Skeletal muscle satellite cell (primary cell): ENCODE results near the gene CLEC16A.

Source experiments
- H3K27me3 ChIP-seq: 2 replicates; pipeline ENCODE4 v1.7.0; 2013; ENCODE audit warnings: low read length; ENCODE audit not compliant: control insufficient read depth, insufficient read depth
- H3K36me3 ChIP-seq: 2 replicates; pipeline ENCODE4 v1.7.0; 2013; ENCODE audit warnings: mild to moderate bottlenecking, control low read depth, low read length; ENCODE audit not compliant: insufficient read depth
- H3K4me1 ChIP-seq: 2 replicates; pipeline ENCODE4 v1.7.0; 2013; ENCODE audit warnings: low read length; ENCODE audit not compliant: control insufficient read depth, insufficient read depth
- H3K4me2 ChIP-seq: 2 replicates; pipeline ENCODE4 v1.7.0; 2013; ENCODE audit warnings: mild to moderate bottlenecking, low read length
- H3K4me3 ChIP-seq: 2 replicates; pipeline ENCODE4 v1.7.0; 2013; ENCODE audit warnings: low read length
- H3K9ac ChIP-seq: 2 replicates; pipeline ENCODE4 v1.7.0; 2013; ENCODE audit warnings: mild to moderate bottlenecking, low read depth, low read length, moderate library complexity
- H3K9me3 ChIP-seq: replicated peaks from 2 replicates; pipeline ENCODE4 v1.7.0; 2013; ENCODE audit warnings: mild to moderate bottlenecking, control low read depth, low read length

The CLEC16A gene

DNA sequence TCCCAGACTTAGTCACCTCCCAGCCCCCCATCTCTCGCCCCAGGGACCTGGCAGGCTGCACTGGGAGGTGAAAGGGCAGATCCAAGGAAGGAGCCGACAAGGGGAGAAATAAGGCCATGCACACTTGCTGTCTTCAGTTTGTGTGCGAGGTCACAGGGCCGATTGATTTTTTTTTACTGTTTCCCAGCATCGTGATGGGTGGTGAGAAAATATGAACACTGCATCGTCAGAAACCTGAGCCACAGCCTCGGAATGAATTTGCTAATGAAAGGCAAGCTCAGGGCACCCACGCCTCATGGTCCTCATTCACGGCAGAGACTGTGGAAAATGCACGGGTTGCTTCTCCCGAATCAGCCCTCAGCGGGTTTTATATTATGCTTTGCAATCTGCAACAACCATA, 213.7 kb downstream of the CLEC16A start:
- H3K4me3 ChIP-seq, result no peak overlapping the region
- H3K4me1 ChIP-seq, result no peaks in the 10 kb centered on the region
- H3K9ac ChIP-seq, result no peak overlapping the region
- H3K4me2 ChIP-seq, result no peak overlapping the region
- no peaks in the 10 kb centered on the region for H3K36me3 ChIP-seq
- no peaks in the 10 kb centered on the region for H3K9me3 ChIP-seq
- no peaks in the 10 kb centered on the region for H3K27me3 ChIP-seq

DNA sequence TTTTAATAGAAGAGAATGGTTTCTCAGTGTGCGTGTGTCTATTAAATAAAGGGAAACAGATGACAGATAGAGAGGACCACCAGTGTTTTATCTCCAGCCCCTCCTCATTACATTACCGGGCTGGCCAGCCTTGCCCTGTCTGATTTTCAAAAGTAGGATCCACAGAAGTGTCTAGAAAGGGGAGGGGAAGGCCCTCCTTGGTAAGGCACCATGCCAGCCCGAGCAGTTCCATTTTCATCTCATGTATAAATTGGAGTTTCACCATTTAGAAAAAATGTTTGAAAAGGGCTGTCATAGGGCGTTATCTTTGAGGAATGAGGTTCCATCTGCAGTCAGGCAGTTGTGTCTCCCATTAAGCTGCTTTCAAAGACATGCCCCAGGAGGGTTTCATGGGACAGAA, 214.9 kb downstream of the CLEC16A start:
- Histone ChIP-seq H3K4me1 (no peaks in the 10 kb centered on the region), H3K9ac (no peak overlapping the region), H3K4me2 (no peak overlapping the region), H3K9me3 (no peaks in the 10 kb centered on the region), H3K4me3 (no peak overlapping the region), H3K27me3 (no peaks in the 10 kb centered on the region), H3K36me3 (no peaks in the 10 kb centered on the region)

DNA sequence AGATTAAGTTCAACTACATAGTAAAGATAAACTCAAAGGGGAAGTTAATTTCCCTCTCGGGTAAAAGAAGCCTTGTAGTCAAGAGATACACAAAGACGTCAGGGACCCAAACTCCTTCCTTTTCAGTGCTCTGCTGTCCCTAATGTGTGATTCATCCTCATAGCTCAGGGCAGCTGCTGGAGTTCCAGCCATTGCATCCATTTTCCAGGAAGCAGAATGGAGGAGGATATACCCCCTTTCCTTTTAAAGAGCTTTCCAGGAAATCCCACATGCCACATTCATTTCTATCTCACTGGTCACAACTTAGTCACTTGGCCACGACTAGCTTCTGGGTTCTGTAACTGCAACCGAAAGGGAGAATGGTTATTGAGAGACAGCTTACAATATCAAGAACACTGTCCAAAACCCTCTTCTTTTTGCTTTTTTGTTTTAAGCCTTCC, 216.3 kb downstream of the CLEC16A start:
- no peak overlapping the region for H3K4me2 ChIP-seq
- H3K36me3 ChIP-seq, result no peaks in the 10 kb centered on the region
- H3K9me3 ChIP-seq, result no peaks in the 10 kb centered on the region
- no peaks in the 10 kb centered on the region for H3K4me1 ChIP-seq
- no peak overlapping the region for H3K4me3 ChIP-seq
- H3K9ac ChIP-seq, result no peak overlapping the region
- H3K27me3 ChIP-seq, result no peaks in the 10 kb centered on the region

DNA sequence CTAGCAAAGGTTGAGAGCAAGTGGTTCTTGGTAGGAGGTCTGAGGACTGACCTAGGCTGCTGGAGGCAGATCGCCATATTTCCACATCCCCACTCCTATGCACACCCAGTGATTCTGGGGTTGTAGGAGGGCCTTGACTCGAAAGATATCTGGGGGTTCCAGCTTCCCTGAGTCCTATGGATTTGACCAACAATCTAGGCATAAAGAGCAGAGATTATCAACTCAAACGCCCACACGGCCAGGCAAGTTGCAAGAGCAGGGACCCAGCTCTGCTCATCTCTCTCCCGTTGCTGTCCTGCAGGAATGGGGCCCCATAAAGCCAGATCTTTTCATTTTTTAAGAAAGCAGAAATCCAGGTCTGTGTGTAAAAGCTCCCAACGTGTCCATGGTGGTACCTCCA, 217.1 kb downstream of the CLEC16A start:
- H3K4me2 ChIP-seq, result no peak overlapping the region
- peaks cover under 1% of the 10 kb centered on the region for H3K36me3 ChIP-seq
- H3K27me3 ChIP-seq, result no peaks in the 10 kb centered on the region
- H3K9ac ChIP-seq, result no peak overlapping the region
- no peaks in the 10 kb centered on the region for H3K9me3 ChIP-seq
- no peak overlapping the region for H3K4me3 ChIP-seq
- no peaks in the 10 kb centered on the region for H3K4me1 ChIP-seq

DNA sequence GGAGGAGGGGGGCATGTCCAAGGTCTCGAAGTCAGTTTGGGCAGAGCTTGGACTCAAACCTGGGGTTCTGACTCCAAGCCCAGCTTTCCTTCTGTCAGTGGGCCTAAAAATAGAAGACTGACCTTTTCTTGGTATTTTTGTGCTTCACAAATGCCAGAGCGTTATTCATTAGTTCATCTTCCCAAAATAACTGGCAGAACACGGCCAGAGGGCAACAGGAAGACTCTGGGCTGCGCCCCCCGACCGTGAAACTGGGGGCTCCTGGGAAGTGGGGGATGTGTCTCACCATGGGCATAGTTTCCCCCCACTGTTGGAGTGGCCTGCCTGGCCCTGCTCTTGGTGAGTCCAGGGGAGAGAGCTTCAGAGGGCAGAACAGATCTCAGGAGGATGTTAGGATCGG, 217.6 kb downstream of the CLEC16A start:
- H3K4me3 ChIP-seq, result no peak overlapping the region

DNA sequence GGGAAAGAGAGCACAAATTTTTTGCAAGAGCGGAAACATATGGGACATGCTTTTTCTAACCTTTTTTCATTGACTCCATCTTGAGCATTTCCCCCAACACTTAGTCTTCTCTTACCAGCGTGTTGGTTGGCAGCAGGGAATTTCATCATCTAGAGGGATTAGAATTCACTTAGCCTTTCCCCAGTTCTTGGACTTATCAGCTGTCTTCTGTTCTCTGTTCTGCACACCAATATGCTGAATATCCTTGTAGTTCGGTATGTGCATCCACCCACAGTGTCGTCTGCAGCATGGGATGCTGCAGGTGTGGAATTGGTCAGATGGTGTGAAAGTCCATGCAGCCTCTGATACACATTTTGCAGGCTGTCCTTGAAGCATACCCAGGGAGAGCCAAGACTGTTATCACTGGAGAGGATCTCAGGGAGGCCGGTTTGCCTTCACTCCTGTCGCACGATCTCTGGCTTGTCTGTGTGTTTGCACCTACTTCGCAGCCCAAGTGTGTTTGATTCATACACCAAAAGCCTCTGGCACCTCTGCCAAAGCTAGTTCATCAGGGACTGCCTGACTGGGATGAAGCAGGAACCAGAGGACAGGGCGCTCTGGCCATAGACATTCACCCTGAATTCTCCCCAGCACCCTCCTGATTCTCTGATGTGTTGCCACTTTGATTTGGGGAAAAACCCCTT, 218.4 kb downstream of the CLEC16A start:
- no peaks in the 10 kb centered on the region for H3K4me1 ChIP-seq
- H3K9ac ChIP-seq, result no peak overlapping the region
- no peak overlapping the region for H3K4me2 ChIP-seq
- peaks cover 8% of the 10 kb centered on the region for H3K36me3 ChIP-seq
- H3K9me3 ChIP-seq, result no peaks in the 10 kb centered on the region
- no peaks in the 10 kb centered on the region for H3K27me3 ChIP-seq
- H3K4me3 ChIP-seq, result no peak overlapping the region

More for the DNA sequence above, 217.6 kb downstream of the CLEC16A start:
- no peak overlapping the region for H3K9ac ChIP-seq
- no peaks in the 10 kb centered on the region for H3K9me3 ChIP-seq
- H3K4me1 ChIP-seq, result no peaks in the 10 kb centered on the region
- no peak overlapping the region for H3K4me2 ChIP-seq
- H3K36me3 ChIP-seq, result peaks cover 5% of the 10 kb centered on the region
- H3K27me3 ChIP-seq, result no peaks in the 10 kb centered on the region

DNA sequence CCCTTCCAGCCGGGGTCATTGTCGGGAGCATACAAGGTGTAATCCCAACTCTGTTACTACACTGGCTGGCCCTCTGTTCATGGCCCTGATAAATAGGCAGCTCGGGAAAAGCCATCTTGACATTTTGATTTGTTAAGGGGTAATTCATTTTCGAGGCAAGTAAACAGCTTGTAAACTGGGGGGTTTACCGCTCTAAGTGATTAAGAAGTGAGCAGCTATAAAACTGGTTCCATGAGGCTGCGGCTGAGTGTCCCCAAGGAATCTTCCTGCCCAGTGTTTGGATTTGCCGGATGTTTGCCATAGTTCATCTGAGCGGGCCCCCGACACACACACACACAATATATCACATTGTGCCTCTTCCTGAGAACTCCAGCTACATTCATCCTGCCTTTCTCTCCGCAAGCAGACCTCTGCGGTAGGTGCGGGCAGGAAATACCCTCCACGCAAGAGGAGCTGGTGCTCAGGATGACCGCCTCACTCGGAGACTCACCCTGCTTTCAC, 219.4 kb downstream of the CLEC16A start:
- H3K9me3 ChIP-seq, result no peaks in the 10 kb centered on the region
- H3K36me3 ChIP-seq, result peaks cover 14% of the 10 kb centered on the region
- no peaks in the 10 kb centered on the region for H3K4me1 ChIP-seq
- H3K4me3 ChIP-seq, result no peak overlapping the region
- H3K27me3 ChIP-seq, result no peaks in the 10 kb centered on the region
- no peak overlapping the region for H3K4me2 ChIP-seq
- no peak overlapping the region for H3K9ac ChIP-seq

DNA sequence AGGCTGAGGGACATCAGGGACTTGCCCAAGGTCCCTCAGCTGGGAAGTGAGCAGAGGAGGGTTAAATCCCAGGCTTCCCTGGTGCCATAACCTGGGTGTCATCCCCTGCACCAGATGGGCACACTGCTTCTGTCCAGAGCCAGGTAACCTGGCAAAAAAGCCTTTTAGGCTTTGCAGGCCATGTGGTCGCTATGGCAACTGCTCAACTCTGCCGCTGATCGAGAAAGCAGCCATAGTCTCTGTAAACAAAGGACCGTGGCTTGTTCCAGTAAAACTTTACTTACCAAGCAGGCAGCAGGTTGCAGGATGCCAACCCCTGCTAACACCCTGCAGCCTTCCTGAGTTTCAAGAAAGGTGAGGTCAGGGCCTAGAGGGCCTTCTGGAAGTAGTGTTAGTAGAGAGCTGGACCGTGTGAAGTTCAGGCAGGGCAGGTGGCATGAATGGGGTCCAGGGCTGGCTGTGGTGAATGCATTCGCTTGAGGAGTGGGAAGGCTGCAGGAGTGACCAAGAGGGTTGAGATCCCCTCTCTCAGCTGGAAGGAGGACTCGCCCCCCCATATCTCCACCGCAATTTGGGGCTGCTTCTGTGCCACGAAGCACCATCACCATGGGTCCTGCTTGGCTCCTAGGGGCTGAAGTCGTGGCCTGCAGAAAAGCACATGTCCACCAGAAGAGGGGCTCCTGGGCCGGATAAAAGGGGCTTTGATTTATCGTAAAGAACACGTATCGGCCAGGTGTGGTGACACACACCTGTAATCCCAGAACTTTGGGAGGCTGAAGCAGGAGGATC, 220.3 kb downstream of the CLEC16A start:
- H3K4me3 ChIP-seq, result no peak overlapping the region
- no peaks in the 10 kb centered on the region for H3K27me3 ChIP-seq
- no peaks in the 10 kb centered on the region for H3K4me1 ChIP-seq
- no peak overlapping the region for H3K4me2 ChIP-seq
- peaks cover 14% of the 10 kb centered on the region for H3K36me3 ChIP-seq
- H3K9me3 ChIP-seq, result no peaks in the 10 kb centered on the region
- H3K9ac ChIP-seq, result no peak overlapping the region

DNA sequence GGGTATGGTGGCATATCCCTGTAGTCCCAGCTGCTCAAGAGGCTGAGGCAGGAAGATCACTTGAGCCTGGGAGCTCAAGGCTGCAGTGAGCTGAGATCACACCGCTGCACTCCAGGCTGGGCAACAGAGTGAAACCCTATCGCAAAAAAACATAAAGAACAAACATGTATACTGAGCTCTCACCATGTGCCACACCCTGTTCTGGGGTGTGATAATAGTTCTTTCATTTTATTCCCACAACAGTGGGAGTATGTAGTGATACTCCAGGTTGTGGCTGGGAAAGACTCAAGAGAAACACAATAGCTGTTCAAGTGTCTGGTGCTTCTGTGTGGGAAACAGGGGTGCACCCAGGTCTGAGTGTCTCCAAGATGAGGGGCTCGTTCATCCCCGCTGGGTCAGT, 221.0 kb downstream of the CLEC16A start:
- Histone ChIP-seq H3K4me3 (no peak overlapping the region), H3K4me1 (no peaks in the 10 kb centered on the region), H3K4me2 (no peak overlapping the region), H3K9ac (no peak overlapping the region), H3K27me3 (no peaks in the 10 kb centered on the region), H3K9me3 (no peaks in the 10 kb centered on the region), H3K36me3 (peaks cover 14% of the 10 kb centered on the region)

DNA sequence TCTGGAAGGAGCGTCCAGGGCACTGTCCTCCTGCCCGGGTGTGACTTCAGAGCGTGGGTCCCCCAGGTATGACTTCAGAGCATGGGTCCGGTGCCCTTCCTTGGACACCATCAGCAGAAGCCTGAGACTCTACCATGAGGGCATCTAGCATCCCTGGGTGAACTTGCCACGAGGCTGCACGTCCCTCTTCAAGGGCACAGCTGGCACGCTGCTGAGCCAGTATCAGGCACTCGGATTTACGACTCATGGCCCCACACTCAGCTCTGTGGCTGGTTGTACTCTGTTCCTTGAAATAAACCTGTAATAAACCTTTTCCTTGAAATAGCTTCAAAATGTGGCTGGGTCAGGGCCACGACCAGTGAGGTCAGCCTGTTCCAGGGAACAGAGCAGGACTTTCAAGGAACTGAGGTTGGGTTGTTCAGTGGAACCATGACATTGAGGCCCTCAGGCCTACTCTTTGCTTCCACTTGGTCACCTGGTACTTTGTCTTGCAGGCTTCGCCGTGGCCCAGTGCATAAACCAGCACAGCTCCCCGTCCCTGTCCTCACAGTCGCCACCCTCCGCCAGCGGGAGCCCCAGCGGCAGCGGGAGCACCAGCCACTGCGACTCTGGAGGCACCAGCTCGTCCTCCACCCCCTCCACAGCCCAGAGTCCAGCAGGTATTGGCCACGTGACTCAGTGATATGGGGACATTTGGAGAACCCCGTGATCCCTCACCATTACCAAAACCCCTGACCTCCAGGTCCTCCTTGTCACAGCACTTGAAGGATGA, 221.7 kb downstream of the CLEC16A start:
- no peak overlapping the region for H3K9ac ChIP-seq

DNA sequence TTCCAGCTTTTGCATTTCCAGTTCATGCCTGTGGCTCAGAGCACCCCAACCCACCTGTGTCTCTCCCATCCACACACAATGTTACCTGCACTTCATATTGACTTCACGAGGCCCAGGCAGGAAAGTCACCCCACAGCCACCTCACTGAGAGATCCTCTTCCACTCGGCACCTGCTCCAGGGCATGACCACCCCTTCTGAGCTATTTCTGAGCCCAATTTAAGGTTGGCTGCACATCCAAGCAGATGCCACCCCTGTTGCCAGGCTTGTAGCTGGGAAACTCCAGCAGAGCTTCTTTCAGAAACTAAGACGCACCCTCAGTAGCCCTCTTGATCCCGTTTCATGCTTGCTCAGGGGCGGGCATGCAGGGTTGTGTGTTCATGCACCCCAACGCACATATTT, 223.2 kb downstream of the CLEC16A start:
- H3K9me3 ChIP-seq, result no peaks in the 10 kb centered on the region
- H3K4me2 ChIP-seq, result no peak overlapping the region
- H3K9ac ChIP-seq, result no peak overlapping the region
- no peak overlapping the region for H3K4me3 ChIP-seq
- no peaks in the 10 kb centered on the region for H3K4me1 ChIP-seq
- H3K27me3 ChIP-seq, result no peaks in the 10 kb centered on the region
- H3K36me3 ChIP-seq, result peaks cover 14% of the 10 kb centered on the region

More for the DNA sequence above, 221.7 kb downstream of the CLEC16A start:
- no peaks in the 10 kb centered on the region for H3K27me3 ChIP-seq
- H3K4me3 ChIP-seq, result no peak overlapping the region
- no peak overlapping the region for H3K4me2 ChIP-seq
- H3K4me1 ChIP-seq, result no peaks in the 10 kb centered on the region
- H3K36me3 ChIP-seq, result peaks cover 14% of the 10 kb centered on the region
- no peaks in the 10 kb centered on the region for H3K9me3 ChIP-seq
